HG03432 (cell line): ENCODE data around the gene ZNF688.

Experiments
- ATAC-seq: cut with Tn5 transposase; IDR thresholded peaks from one replicate; pipeline ENCODE4 v1.9.1; 2021; ENCODE audit warnings: mild to moderate bottlenecking, moderate library complexity; ENCODE audit not compliant: unreplicated experiment

Gene ZNF688

DNA sequence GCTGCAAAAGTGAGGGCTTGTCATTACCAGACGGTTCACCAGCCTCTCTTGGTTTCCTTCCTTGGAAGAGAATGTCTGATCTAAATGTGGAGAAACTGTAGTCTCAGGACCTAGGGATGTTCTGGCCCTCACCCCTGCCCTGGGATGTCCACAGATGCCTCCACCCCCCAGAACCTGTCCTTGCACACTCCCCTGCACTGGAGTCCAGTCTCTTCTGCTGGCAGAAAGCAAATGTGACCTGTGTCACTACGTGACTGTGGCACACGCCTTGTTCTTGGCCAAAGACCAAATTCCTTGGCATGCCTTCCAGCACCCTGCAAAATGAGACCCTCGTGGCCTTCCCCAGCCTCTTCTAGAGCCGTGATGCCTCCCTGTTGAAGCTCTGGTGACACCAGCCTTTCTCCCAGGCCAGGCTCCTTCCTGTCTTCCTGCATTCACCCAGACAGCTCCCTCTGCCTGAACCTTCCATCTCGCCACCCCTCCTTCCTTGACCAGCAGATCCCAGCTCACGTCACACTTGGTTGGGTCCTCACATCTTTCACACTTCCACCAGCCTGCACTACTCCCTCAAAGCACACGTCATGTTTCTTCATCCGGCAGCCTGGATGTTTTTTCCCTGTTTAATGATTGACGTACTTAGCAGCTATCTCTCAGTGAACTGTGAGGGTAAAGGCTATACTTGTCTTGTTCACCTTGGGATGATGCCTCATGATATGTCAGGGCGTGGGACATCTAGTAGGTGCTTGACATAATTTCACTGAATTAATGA lies 49.5 kb downstream of the ZNF688 start:
- ATAC-seq: no peak

DNA sequence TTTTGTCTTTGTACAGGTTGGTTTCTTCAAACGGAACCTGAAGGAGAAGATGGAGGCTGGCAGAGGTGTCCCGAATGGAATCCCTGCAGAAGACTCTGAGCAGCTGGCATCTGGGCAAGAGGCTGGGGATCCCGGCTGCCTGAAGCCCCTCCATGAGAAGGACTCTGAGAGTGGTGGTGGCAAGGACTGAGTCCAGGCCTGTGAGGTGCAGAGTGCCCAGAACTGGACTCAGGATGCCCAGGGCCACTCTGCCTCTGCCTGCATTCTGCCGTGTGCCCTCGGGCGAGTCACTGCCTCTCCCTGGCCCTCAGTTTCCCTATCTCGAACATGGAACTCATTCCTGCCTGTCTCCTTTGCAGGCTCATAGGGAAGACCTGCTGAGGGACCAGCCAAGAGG lies 50.0 kb downstream of the ZNF688 start:
- no peak for ATAC-seq
